PC-3 (cell line): ENCODE measurements around the gene FAM53B. TPM values are rescaled to one million over a fixed set of nuclear protein-coding genes. Genes with fewer than 3 reads are reported as not detected.
"Not testable (repeated sequence)": the region's sequence is repeated elsewhere in the genome, so short reads cannot be mapped to it uniquely, and the experiment has no call there.

ENCODE experiments used
- ATAC-seq: fragments of 200-7000 bp; cut with Tn5 transposase; 2 replicates; pipeline ENCODE4 v1.9.1; 2020; ENCODE audit warnings: mild to moderate bottlenecking, moderate library complexity
- BruUV-seq: library from RNA; stranded (reverse); fragments of 400-500 nt; replicated peaks from 2 replicates; lab custom pipeline; 2021; lab: Mats Ljungman, UMichigan
- CTCF ChIA-PET: fragments of 300-600 bp; sonication (Branson Sonifier 250); formaldehyde crosslinking; loops from one replicate; lab custom pipeline; 2022; ENCODE audit warnings: antibody characterized with exemption; lab: Charles Lee
- POLR2A ChIA-PET: fragments of 300-600 bp; sonication (Branson Sonifier 250); formaldehyde crosslinking; loops from one replicate; lab custom pipeline; 2022; ENCODE audit warnings: antibody characterized with exemption; ENCODE audit not compliant: unreplicated experiment; lab: Charles Lee
- DNase-seq: peaks from one replicate; pipeline ENCODE4 v3.0.0-alpha.2; 2015
- H2AFZ ChIP-seq: fragments of 300-600 bp; sonication (generic); 2 replicates; pipeline ENCODE4 v1.6.0; 2016; ENCODE audit warnings: antibody characterized with exemption, low read length
- H3F3A ChIP-seq: fragments of 300-600 bp; sonication (generic); one replicate; pipeline ENCODE4 v1.6.0; 2017; ENCODE audit warnings: antibody characterized with exemption, low read length, control low read depth, mild to moderate bottlenecking; ENCODE audit not compliant: unreplicated experiment
- H3K27ac ChIP-seq: fragments of 300-600 bp; sonication (generic); 2 replicates; pipeline ENCODE4 v1.5.1; 2016; ENCODE audit warnings: mild to moderate bottlenecking, low read length
- H3K27me3 ChIP-seq: fragments of 300-600 bp; sonication (generic); 2 replicates; pipeline ENCODE4 v1.6.1; 2016; ENCODE audit warnings: low read length, mixed read lengths
- H3K36me3 ChIP-seq: fragments of 300-600 bp; sonication (generic); 2 replicates; pipeline ENCODE4 v1.6.1; 2016; ENCODE audit warnings: low read depth, mixed run types, low read length, mixed read lengths
- H3K4me1 ChIP-seq: fragments of 300-600 bp; sonication (generic); 2 replicates; pipeline ENCODE4 v1.5.1; 2016; ENCODE audit warnings: low read length; ENCODE audit not compliant: insufficient read depth
- H3K4me2 ChIP-seq: fragments of 300-600 bp; sonication (generic); 2 replicates; pipeline ENCODE4 v1.6.0; 2016; ENCODE audit warnings: low read length
- H3K4me3 ChIP-seq: fragments of 300-600 bp; sonication (generic); 2 replicates; pipeline ENCODE4 v1.5.1; 2016; ENCODE audit warnings: mild to moderate bottlenecking, low read length, mixed read lengths
- H3K79me2 ChIP-seq: fragments of 300-600 bp; sonication (generic); 2 replicates; pipeline ENCODE4 v1.6.1; 2017; ENCODE audit warnings: low read length, mixed read lengths
- H3K9ac ChIP-seq: fragments of 300-600 bp; sonication (generic); 2 replicates; pipeline ENCODE4 v1.6.0; 2016; ENCODE audit warnings: mild to moderate bottlenecking, low read length
- H3K9me2 ChIP-seq: fragments of 300-600 bp; sonication (generic); replicated peaks from 2 replicates; pipeline ENCODE4 v1.6.1; 2016; ENCODE audit warnings: mixed run types, low read length, mixed read lengths
- H3K9me3 ChIP-seq: fragments of 300-600 bp; sonication (generic); 2 replicates; pipeline ENCODE4 v1.6.1; 2016; ENCODE audit warnings: low read length, mixed read lengths
- H4K20me1 ChIP-seq: fragments of 300-600 bp; sonication (generic); 2 replicates; pipeline ENCODE4 v1.6.1; 2016; ENCODE audit warnings: low read length, mixed read lengths
- CTCF ChIP-seq: fragments of 300-600 bp; sonication (generic); conservative IDR thresholded peaks from 2 replicates; pipeline ENCODE4 v1.5.1; 2017; ENCODE audit warnings: antibody characterized with exemption, low read depth, mild to moderate bottlenecking, low read length
- EZH2 ChIP-seq: fragments of 300-600 bp; sonication (generic); IDR thresholded peaks from one replicate; pipeline ENCODE4 v1.6.1; 2017; ENCODE audit warnings: antibody characterized with exemption, mild to moderate bottlenecking, low read length; ENCODE audit not compliant: unreplicated experiment
- EZH2phosphoT487 ChIP-seq: fragments of 300-600 bp; sonication (generic); IDR thresholded peaks from 2 replicates; pipeline ENCODE4 v1.6.1; 2018; ENCODE audit warnings: mild to moderate bottlenecking, antibody characterized with exemption, low read length, borderline replicate concordance
- intact Hi-C: fragments of 100-400 bp; cut with micrococcal nuclease; formaldehyde crosslinking; loops from 2 replicates; pipeline ENCODE4 v1.9.0; 2023
- total RNA-seq: library from RNA; depleted of rRNA; stranded (reverse); fragments of >200 nt; gene quantifications from 2 replicates; pipeline ENCODE4 v1.2.3, GENCODE V29; 2014

The FAM53B gene
- total RNA-seq, 1 experiment from 2014 or later, result 19.4 TPM

- no peak for TF ChIP-seq EZH2
- no peak for TF ChIP-seq CTCF
- TF ChIP-seq EZH2phosphoT487, result no peak
- no peak overlapping the region for H3K9ac ChIP-seq
- no peaks in the 10 kb centered on the region for H4K20me1 ChIP-seq
- no peak overlapping the region for H3K4me2 ChIP-seq
- no peaks in the 10 kb centered on the region for H3F3A ChIP-seq
- ATAC-seq, result peak; percentile 40
- H3K4me3 ChIP-seq, result no peak overlapping the region
- POLR2A ChIA-PET, result no interaction called here
- H3K36me3 ChIP-seq, result no peaks in the 10 kb centered on the region
- intact Hi-C loops, result no loop called here
- peak; percentile 8 for DNase-seq
- CTCF ChIA-PET, result interaction anchor here (1.1 kb wide), 1 partner anchor 19 kb away, joined by 3 read pairs; no protein-coding TSS in a partner anchor
- H3K27me3 ChIP-seq, result no peaks in the 10 kb centered on the region
- no peaks in the 10 kb centered on the region for H3K4me1 ChIP-seq
- no peaks in the 10 kb centered on the region for H3K9me3 ChIP-seq
- H3K79me2 ChIP-seq, result no peaks in the 10 kb centered on the region
- no peaks in the 10 kb centered on the region for H3K9me2 ChIP-seq
- no peak overlapping the region for H3K27ac ChIP-seq
- no TSS peak for BruUV-seq
- no peak overlapping the region for H2AFZ ChIP-seq
These were observed 155.3 kb downstream of the FAM53B start for GRCh38 chr10:124588736-124589490.

- H3K4me3 ChIP-seq, H3K9me3 ChIP-seq, H3K9ac ChIP-seq, H3K27ac ChIP-seq, H3F3A ChIP-seq, DNase-seq, H3K4me1 ChIP-seq, ATAC-seq, H4K20me1 ChIP-seq, H3K79me2 ChIP-seq, H3K36me3 ChIP-seq, CTCF ChIA-PET, H3K9me2 ChIP-seq, H3K27me3 ChIP-seq, POLR2A ChIA-PET, intact Hi-C loops, H2AFZ ChIP-seq, BruUV-seq, H3K4me2 ChIP-seq: not testable (repeated sequence)
These were observed 155.8 kb downstream of the FAM53B start for GRCh38 chr10:124588341-124588735.

- H3F3A ChIP-seq, result no peaks in the 10 kb centered on the region
- DNase-seq (no peak), ATAC-seq (no peak)
- no peak for TF ChIP-seq EZH2phosphoT487
- no peak for TF ChIP-seq EZH2
- TF ChIP-seq CTCF, result no peak
- CTCF ChIA-PET, result no interaction called here
- no TSS peak for BruUV-seq
- no peak overlapping the region for H2AFZ ChIP-seq
- H3K4me1 ChIP-seq, result no peaks in the 10 kb centered on the region
- H3K9me3 ChIP-seq, result no peaks in the 10 kb centered on the region
- H3K4me2 ChIP-seq, result no peak overlapping the region
- POLR2A ChIA-PET, result no interaction called here
- no peak overlapping the region for H3K27ac ChIP-seq
- H3K4me3 ChIP-seq, result no peak overlapping the region
- no peaks in the 10 kb centered on the region for H3K79me2 ChIP-seq
- H3K9ac ChIP-seq, result no peak overlapping the region
- no peaks in the 10 kb centered on the region for H3K27me3 ChIP-seq
- H4K20me1 ChIP-seq, result no peaks in the 10 kb centered on the region
- no peaks in the 10 kb centered on the region for H3K36me3 ChIP-seq
- intact Hi-C loops, result no loop called here
- H3K9me2 ChIP-seq, result no peaks in the 10 kb centered on the region
These were observed 156.4 kb downstream of the FAM53B start for GRCh38 chr10:124587811-124588211.
